SK-N-MC (cell line): ENCODE data around the gene ZBTB7B.
"Not testable (repeated sequence)": the region's sequence is repeated elsewhere in the genome, so short reads cannot be mapped to it uniquely, and the experiment has no call there.

Experiments used
- DNase-seq: peaks from one replicate; pipeline ENCODE4 v3.0.0-alpha.2; 2011; ENCODE audit warnings: low read depth, low spot score
- H3K27ac ChIP-seq: fragments of 200-600 bp; sonication (generic); 2 replicates; pipeline ENCODE4 v1.5.1; 2016; ENCODE audit warnings: mixed run types
- H3K36me3 ChIP-seq: fragments of 200-600 bp; sonication (generic); 2 replicates; pipeline ENCODE4 v1.6.1; 2017; ENCODE audit warnings: antibody characterized with exemption, low read length, mixed read lengths; ENCODE audit not compliant: insufficient read depth
- H3K4me3 ChIP-seq: fragments of 200-600 bp; sonication (generic); 2 replicates; pipeline ENCODE4 v1.5.1; 2016
- H3K9ac ChIP-seq: fragments of 200-600 bp; sonication (generic); 2 replicates; pipeline ENCODE4 v1.8.0; 2017; ENCODE audit warnings: mixed run types, mixed read lengths; ENCODE audit not compliant: insufficient read length
- H3K9me3 ChIP-seq: fragments of 200-600 bp; sonication (generic); 2 replicates; pipeline ENCODE4 v1.6.1; 2017; ENCODE audit warnings: low read depth, mild to moderate bottlenecking, antibody characterized with exemption, low read length, moderate library complexity, mixed read lengths
- EZH2 ChIP-seq: fragments of 200-600 bp; sonication (generic); IDR thresholded peaks from one replicate; pipeline ENCODE4 v1.6.1; 2017; ENCODE audit warnings: antibody characterized with exemption
- FOXP2 ChIP-seq: optimal IDR thresholded peaks from 2 replicates; pipeline ENCODE3; 2011; ENCODE audit warnings: mild to moderate bottlenecking, moderate library complexity; ENCODE audit not compliant: insufficient read depth; ENCODE audit errors: extremely low read length, control extremely low read depth
- POLR2AphosphoS5 ChIP-seq: IDR thresholded peaks from 2 replicates; pipeline ENCODE4 v1.6.1; 2012; ENCODE audit warnings: mild to moderate bottlenecking, low read depth, low read length, borderline replicate concordance

ZBTB7B gene

GRCh38 chr1:154989195-154989860 lies 13.3 kb upstream of the ZBTB7B start:
- H3K9ac ChIP-seq: no peak overlapping the region
- no peak overlapping the region for H3K27ac ChIP-seq
- no peak for DNase-seq
- TF ChIP-seq FOXP2: no peak
- TF ChIP-seq EZH2: no peak
- TF ChIP-seq POLR2AphosphoS5: no peak
- no peak overlapping the region for H3K4me3 ChIP-seq
- peaks cover 41% of the 10 kb centered on the region for H3K36me3 ChIP-seq
- H3K9me3 ChIP-seq: no peaks in the 10 kb centered on the region

DNA sequence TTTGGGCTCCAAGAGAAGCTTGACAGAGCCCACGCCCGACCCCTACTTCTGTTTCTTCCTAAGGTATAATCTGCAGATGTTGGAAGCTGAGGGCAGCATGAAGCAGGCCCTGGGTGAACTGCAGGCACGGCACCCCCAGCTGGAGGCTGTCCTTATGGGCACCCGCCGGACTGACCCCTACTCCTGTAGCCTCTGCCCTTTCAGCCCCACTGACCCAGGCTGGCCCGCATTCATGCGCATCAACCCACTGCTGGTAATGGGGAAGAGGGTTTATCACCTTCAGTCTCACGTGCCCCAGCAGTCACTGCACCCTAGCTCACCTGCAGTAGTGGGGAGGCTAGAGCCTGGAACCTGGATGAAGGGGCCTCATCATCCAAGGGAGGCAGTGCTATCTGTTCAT lies 12.3 kb upstream of the ZBTB7B start:
- TF ChIP-seq POLR2AphosphoS5: no peak
- no peak overlapping the region for H3K9ac ChIP-seq
- DNase-seq: no peak
- H3K36me3 ChIP-seq: peaks cover 41% of the 10 kb centered on the region
- H3K9me3 ChIP-seq: no peaks in the 10 kb centered on the region
- H3K27ac ChIP-seq: no peak overlapping the region
- H3K4me3 ChIP-seq: no peak overlapping the region

DNA sequence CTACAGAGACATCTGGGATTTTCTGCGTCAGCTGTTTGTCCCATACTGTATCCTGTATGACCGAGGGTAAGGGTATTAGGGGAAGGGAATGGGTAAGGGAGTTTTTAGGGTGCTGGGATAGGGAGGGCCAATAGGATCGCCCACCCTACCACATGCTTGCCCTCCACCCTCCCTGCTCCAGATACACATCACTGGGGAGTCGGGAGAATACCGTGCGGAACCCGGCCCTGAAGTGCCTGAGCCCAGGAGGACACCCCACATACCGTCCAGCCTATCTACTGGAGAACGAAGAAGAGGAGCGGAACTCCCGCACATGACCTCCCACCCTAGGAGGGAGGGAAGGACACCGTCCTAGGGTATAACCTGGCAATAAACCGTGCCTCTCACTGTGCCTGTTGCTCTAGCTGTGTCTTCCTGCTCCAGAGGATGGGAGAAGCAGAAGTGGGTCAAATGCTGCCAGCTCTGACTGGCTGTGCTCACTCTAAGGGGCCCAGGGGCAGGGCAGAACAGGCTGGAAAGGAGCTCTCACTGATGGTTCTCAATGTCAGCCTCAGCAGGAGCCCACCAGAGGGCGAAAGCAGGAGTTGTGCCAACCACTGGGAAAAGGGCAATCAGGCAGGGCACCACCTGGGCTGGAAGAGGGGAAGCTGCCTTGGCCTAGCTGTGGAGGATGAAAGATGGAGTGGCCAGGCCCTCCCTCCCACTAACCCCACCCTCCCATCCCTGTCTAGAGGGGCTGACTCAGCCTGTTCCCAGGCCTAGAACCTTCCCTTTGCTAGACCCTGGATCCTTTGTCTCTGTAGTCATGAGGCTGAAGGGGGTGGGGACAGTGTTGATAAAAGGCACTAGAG lies 9.7 kb upstream of the ZBTB7B start:
- DNase-seq: no peak
- peaks cover 26% of the 10 kb centered on the region for H3K36me3 ChIP-seq
- H3K9me3 ChIP-seq: no peaks in the 10 kb centered on the region
- H3K4me3 ChIP-seq: no peak overlapping the region
- TF ChIP-seq POLR2AphosphoS5 (no peak), EZH2 (no peak), FOXP2 (no peak)
- H3K9ac ChIP-seq: no peak overlapping the region
- H3K27ac ChIP-seq: peak overlapping the region; percentile 76

DNA sequence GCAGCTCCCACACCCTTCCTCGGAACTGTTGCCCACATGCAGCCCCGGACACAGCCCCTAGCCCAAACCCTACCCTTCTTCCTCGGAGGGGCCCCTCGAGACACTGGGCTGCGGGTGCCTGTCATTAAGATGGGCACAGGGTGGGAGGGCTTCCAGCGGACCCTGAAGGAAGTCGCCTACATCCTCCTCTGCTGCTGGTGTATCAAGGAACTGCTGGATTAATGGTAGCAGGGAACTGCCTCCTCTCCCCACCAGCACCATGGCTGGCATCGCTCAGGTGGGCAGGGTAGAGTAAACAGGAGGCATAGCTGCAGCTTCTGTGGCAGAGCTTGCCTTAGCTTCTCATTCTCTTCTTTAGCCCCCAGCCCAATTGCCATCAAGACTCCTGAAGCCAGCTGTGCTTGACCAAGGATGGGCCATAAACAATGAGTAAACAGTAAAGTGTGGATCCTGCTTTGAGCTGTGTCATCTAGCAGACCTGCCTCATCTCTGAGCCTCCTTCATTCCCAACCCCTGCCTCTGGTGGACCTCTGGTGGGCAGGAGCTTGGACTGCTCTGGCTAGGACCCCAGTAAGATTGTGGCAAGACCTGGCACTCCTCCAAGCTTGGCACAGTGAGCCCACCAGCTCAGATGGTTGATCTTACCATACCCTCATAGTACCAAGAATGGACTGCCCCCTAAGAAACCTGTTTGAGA lies 8.9 kb upstream of the ZBTB7B start, which contains the start of gene LENEP:
Gene LENEP (plus strand): TSS at position 15 of the 697 bp plus-strand sequence. CDS start 22 bp downstream, at position 37.
- no peak within 1 kb of the TSS for H3K4me3 ChIP-seq
- no peak for DNase-seq
- TF ChIP-seq EZH2 (no peak), POLR2AphosphoS5 (peak; percentile 29; the same call in 1 of the 2 replicates), FOXP2 (no peak)
- peak within 1 kb of the TSS; percentile 76 for H3K27ac ChIP-seq
- peaks cover 18% of the 10 kb centered on the region; the same call in 1 of the 2 replicates for H3K36me3 ChIP-seq
- H3K9me3 ChIP-seq: no peaks in the 10 kb centered on the region
- no peak within 1 kb of the TSS for H3K9ac ChIP-seq

- H3K9ac ChIP-seq: no peak overlapping the region
- no peak for DNase-seq
- H3K36me3 ChIP-seq: peaks cover 13% of the 10 kb centered on the region; the same call in 1 of the 2 replicates
- peak overlapping the region; percentile 76 for H3K27ac ChIP-seq
- no peak overlapping the region for H3K4me3 ChIP-seq
- TF ChIP-seq EZH2 (no peak), FOXP2 (no peak), POLR2AphosphoS5 (no peak)
- H3K9me3 ChIP-seq: no peaks in the 10 kb centered on the region
Observed at GRCh38 chr1:154994269-154994587, 8.4 kb upstream of the ZBTB7B start.

DNA sequence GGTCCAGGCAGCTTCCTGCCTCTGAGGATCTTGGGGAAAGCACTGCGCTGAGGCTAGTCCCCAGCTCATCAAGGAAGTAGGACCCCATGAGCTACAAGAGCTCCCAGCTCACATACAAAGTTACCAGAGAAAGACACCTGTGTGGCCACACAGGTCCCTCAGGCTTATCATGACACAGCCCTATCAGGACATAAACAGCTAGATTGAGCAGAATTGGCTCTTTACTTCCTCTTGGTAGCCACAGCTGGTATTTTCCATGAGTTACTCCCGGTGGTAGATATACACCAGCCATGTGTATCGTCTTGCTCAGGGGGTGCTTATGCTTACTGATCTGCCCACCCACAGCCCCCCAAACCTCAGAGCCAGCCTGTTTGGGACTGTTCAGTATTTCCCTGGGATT lies 8.0 kb upstream of the ZBTB7B start:
- H3K9ac ChIP-seq: no peak overlapping the region
- no peak for DNase-seq
- peaks cover 9% of the 10 kb centered on the region; the same call in 1 of the 2 replicates for H3K36me3 ChIP-seq
- no peak overlapping the region for H3K4me3 ChIP-seq
- no peak for TF ChIP-seq EZH2
- TF ChIP-seq FOXP2: no peak
- no peak for TF ChIP-seq POLR2AphosphoS5
- H3K27ac ChIP-seq: peak overlapping the region; percentile 76
- no peaks in the 10 kb centered on the region for H3K9me3 ChIP-seq

- peak overlapping the region; percentile 76; the same call in 1 of the 2 replicates for H3K27ac ChIP-seq
Observed at GRCh38 chr1:154995301-154995983, 7.2 kb upstream of the ZBTB7B start.

More at GRCh38 chr1:154995301-154995983, 7.2 kb upstream of the ZBTB7B start:
- DNase-seq, H3K9ac ChIP-seq, H3K36me3 ChIP-seq, H3K4me3 ChIP-seq, H3K9me3 ChIP-seq: not testable (repeated sequence)
